ENCODE results near the gene TNFAIP8L3. TPM values are rescaled to one million over a fixed set of nuclear protein-coding genes. Genes with fewer than 3 reads are reported as not detected.

TNFAIP8L3 gene
- total RNA-seq, 2 donors from 2014 or later: 0.18 TPM; not detected in 1

- Mint-ChIP-seq H3K36me3 (peaks cover 16 to 24% of the 10 kb centered on the region in 2 donors), H3K27ac (no peak overlapping the region), H3K9me3 (peaks cover 4 to 10% of the 10 kb centered on the region in 2 donors)
- DNase-seq (ENCODE audit: low spot score in 2 of 2) (no peak), ATAC-seq (no peak)
Observed at GRCh38 chr15:51007131-51007666, 87.5 kb downstream of the TNFAIP8L3 start.

Other genes with a start within 250 kb of the TNFAIP8L3 start
- gene AP4E1, start 186.2 kb downstream of the TNFAIP8L3 start, total RNA-seq: 10 to 100 TPM; 11.2 to 14.3 TPM
- gene CYP19A1, start 243.7 kb upstream of the TNFAIP8L3 start, total RNA-seq: 1 to 10 TPM in 1 of 2 donors, under 1 TPM in 1; 0.75 to 1.3 TPM
- gene GLDN, start 246.7 kb upstream of the TNFAIP8L3 start, total RNA-seq: not detected